Astrocyte (in vitro differentiated cells and primary cell): ENCODE data around the gene STXBP1.

Source experiments
- EZH2 ChIP-seq: IDR thresholded peaks from 2 replicates; pipeline ENCODE4 v1.6.1; 2012; ENCODE audit warnings: mild to moderate bottlenecking, low read length, inconsistent platforms; ENCODE audit not compliant: insufficient read depth
- TF ChIP-seq, protein P1 (sequence below): IDR thresholded peaks from 2 replicates; pipeline ENCODE4 v1.5.1; 2011; ENCODE audit warnings: low read depth, mild to moderate bottlenecking, inconsistent platforms, low read length, moderate library complexity; ENCODE audit not compliant: insufficient read depth

DNA sequence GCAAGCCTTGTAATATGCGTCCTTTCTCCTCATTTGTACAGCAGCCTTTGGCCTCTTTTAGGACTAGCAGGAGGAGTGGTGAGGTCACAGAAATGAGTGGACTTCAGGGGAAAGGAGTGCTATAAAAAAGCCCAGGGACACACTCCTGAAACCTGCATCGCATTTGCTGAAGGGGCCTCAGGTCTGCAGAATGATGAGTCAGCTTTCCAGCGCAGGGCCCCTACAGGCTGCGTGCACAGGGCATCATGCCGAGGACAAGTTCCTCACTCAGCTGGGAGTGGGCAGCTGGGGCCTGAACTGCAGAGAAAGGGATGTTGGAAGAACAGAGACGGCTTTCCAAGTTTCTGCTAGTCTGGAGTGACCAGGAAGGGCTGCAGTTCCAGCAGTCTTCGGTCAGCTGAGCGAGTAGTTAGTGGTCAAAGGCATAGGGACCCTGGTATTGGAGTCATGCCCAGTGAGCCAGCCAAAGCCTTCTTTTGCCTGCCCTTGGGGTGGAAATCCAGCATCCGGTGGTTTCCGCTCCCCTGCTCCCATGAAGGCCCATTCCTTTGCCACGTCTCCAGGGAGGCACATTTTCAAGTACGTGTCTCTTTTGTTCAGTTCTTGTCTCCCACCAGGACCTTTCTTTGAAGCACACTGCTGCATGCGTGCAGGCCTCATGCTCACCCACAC is 77.4 kb downstream of the STXBP1 start:
- TF ChIP-seq, protein P1, sequence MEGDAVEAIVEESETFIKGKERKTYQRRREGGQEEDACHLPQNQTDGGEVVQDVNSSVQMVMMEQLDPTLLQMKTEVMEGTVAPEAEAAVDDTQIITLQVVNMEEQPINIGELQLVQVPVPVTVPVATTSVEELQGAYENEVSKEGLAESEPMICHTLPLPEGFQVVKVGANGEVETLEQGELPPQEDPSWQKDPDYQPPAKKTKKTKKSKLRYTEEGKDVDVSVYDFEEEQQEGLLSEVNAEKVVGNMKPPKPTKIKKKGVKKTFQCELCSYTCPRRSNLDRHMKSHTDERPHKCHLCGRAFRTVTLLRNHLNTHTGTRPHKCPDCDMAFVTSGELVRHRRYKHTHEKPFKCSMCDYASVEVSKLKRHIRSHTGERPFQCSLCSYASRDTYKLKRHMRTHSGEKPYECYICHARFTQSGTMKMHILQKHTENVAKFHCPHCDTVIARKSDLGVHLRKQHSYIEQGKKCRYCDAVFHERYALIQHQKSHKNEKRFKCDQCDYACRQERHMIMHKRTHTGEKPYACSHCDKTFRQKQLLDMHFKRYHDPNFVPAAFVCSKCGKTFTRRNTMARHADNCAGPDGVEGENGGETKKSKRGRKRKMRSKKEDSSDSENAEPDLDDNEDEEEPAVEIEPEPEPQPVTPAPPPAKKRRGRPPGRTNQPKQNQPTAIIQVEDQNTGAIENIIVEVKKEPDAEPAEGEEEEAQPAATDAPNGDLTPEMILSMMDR, result no peak
- no peak for TF ChIP-seq EZH2
